BJ (cell line): Measurements from ENCODE around the gene COL1A2. TPM values are rescaled to one million over a fixed set of nuclear protein-coding genes. Genes with fewer than 3 reads are reported as not detected.
A peak's percentile ranks its signal among the peaks of the same experiment; 100 is the strongest.

Source experiments
- CTCF ChIA-PET: fragments of 350-600 bp; formaldehyde crosslinking; extraction: SDS; loops from one replicate; lab custom pipeline; 2021; ENCODE audit warnings: antibody characterized with exemption, inconsistent platforms; lab: Yijun Ruan, JAX
- POLR2A ChIA-PET: fragments of 300-600 bp; sonication (Branson Sonifier 250); formaldehyde crosslinking; extraction: SDS; loops from one replicate; lab custom pipeline; 2021; ENCODE audit warnings: antibody characterized with exemption; lab: Charles Lee
- DNase-seq: peaks from one replicate; pipeline ENCODE4 v3.0.0-alpha.2; 2011; ENCODE audit warnings: low read depth
- H3K27me3 ChIP-seq: 2 replicates; pipeline ENCODE4 v1.6.0; 2011; ENCODE audit warnings: low read length; ENCODE audit not compliant: control insufficient read depth, insufficient read depth
- H3K36me3 ChIP-seq: 2 replicates; pipeline ENCODE4 v1.5.1; 2011; ENCODE audit warnings: low read length; ENCODE audit not compliant: control insufficient read depth, insufficient read depth
- H3K4me3 ChIP-seq: 2 replicates; pipeline ENCODE4 v1.5.1; 2011; ENCODE audit warnings: low read depth, mild to moderate bottlenecking, control low read depth, low read length
- polyA plus RNA-seq: library from polyadenylated mRNA; depleted of rRNA; stranded (reverse); fragments of >200 nt; gene quantifications from 2 replicates; pipeline ENCODE4 v1.2.3, GENCODE V29; 2011
- TF ChIP-seq, protein P1 (sequence below): IDR thresholded peaks from 2 replicates; pipeline ENCODE4 v1.5.1; 2011; ENCODE audit warnings: low read depth, mild to moderate bottlenecking, control low read depth, inconsistent platforms, low read length, moderate library complexity; ENCODE audit not compliant: insufficient read depth

The COL1A2 gene
- polyA plus RNA-seq, 1 experiment = 8,996 TPM

DNA sequence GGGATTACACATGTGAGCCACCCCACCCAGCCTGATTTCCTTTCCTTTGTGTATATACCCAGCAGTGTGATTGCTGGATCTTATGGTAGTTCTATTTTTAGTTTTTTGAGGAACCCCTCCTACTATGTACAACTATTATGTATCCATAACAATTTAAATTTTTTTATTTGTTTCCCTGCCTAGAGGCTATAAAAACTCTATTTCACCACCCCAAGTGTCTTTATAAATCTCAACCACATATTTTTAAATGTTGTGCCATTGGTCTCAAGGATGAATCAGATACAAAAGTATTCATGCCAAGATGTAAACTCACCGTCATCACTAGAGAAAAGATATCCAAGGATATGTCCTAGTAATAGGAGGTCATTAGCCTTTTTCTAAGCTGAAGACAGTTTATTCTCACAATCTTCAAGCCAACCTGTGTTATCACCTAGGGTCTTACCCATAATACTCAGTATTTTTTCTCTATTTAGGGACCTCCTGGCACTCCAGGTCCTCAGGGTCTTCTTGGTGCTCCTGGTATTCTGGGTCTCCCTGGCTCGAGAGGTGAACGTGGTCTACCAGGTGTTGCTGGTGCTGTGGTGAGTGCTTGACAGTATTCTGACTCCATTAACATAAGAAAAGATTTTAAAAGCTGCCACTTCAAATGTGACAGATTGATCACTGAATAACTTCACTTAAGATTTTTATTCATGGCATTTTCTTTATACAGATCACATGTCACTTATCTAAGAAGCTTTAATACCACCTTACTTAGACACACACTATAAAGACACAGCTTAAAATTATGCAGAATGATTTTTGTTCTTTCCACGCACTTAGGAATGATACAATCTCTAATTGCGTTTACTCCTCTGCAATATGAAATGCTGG, 29.4 kb downstream of the COL1A2 start:
- H3K4me3 ChIP-seq = no peak overlapping the region
- TF ChIP-seq, protein P1, sequence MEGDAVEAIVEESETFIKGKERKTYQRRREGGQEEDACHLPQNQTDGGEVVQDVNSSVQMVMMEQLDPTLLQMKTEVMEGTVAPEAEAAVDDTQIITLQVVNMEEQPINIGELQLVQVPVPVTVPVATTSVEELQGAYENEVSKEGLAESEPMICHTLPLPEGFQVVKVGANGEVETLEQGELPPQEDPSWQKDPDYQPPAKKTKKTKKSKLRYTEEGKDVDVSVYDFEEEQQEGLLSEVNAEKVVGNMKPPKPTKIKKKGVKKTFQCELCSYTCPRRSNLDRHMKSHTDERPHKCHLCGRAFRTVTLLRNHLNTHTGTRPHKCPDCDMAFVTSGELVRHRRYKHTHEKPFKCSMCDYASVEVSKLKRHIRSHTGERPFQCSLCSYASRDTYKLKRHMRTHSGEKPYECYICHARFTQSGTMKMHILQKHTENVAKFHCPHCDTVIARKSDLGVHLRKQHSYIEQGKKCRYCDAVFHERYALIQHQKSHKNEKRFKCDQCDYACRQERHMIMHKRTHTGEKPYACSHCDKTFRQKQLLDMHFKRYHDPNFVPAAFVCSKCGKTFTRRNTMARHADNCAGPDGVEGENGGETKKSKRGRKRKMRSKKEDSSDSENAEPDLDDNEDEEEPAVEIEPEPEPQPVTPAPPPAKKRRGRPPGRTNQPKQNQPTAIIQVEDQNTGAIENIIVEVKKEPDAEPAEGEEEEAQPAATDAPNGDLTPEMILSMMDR = no peak
- peak; percentile 89 for DNase-seq
- H3K36me3 ChIP-seq = peaks cover 46% of the 10 kb centered on the region
- H3K27me3 ChIP-seq = no peaks in the 10 kb centered on the region
- ChIA-PET CTCF (interaction anchor here (0.7 to 3.8 kb wide), 6 partner anchors 11 to 135 kb away, joined by 3 to 21 read pairs (median 6); partner anchors contain the start of gene COL1A2), POLR2A (interaction anchor here (0.9 kb wide), 1 partner anchor 128 kb away, joined by 3 read pairs; no protein-coding TSS in a partner anchor)

DNA sequence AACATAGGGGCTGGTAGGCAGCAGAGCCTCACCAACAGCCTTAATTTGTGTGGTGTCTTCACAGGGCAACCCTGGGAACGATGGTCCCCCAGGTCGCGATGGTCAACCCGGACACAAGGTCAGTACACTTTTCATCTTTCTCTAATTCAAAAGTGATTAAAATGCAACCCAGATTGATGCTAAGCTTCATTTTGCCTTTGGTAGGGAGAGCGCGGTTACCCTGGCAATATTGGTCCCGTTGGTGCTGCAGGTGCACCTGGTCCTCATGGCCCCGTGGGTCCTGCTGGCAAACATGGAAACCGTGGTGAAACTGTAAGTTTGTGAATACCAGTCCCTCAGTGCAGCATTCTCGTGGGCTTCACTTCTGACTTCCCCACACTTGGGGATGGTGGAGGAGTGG, 30.9 kb downstream of the COL1A2 start:
- DNase-seq = no peak
- CTCF ChIA-PET = interaction anchor here (0.8 to 3.8 kb wide), 7 partner anchors 10 to 136 kb away, joined by 3 to 21 read pairs (median 4); partner anchors contain the start of gene COL1A2
- H3K27me3 ChIP-seq = no peaks in the 10 kb centered on the region
- H3K36me3 ChIP-seq = peaks cover 44% of the 10 kb centered on the region
- POLR2A ChIA-PET = no interaction called here
- TF ChIP-seq, protein P1 = no peak
- H3K4me3 ChIP-seq = no peak overlapping the region

DNA sequence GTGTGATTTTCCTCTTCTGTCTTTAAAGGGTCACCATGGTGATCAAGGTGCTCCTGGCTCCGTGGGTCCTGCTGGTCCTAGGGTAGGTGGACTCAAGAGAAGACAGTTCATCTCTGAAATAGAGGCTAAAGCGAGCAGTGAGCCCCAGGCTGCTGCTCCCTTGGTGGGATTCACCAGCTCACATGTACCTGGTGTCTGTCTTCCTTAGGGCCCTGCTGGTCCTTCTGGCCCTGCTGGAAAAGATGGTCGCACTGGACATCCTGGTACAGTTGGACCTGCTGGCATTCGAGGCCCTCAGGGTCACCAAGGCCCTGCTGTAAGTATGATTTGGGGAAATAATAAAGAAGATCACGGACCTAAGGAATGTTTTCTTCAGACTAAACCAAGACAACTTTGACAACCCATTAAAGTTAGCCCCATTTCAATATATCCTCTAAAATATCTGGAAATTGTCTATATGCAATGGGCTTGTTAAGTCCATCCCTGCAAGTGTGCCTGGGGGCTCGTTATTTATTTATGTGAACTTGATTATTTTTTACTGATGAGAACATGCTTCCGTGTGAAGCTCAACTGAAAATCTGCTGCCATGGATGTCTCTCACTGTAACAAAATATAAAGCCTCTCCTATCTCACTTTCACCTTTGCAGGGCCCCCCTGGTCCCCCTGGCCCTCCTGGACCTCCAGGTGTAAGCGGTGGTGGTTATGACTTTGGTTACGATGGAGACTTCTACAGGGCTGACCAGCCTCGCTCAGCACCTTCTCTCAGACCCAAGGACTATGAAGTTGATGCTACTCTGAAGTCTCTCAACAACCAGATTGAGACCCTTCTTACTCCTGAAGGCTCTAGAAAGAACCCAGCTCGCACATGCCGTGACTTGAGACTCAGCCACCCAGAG, 32.5 kb downstream of the COL1A2 start:
- no peaks in the 10 kb centered on the region for H3K27me3 ChIP-seq
- CTCF ChIA-PET = interaction anchor here (1.5 to 2.1 kb wide), 2 partner anchors 131 to 138 kb away, joined by 7 read pairs; no protein-coding TSS in a partner anchor
- H3K36me3 ChIP-seq = peaks cover 40% of the 10 kb centered on the region
- POLR2A ChIA-PET = no interaction called here
- TF ChIP-seq, protein P1 = no peak
- no peak overlapping the region for H3K4me3 ChIP-seq
- no peak for DNase-seq

DNA sequence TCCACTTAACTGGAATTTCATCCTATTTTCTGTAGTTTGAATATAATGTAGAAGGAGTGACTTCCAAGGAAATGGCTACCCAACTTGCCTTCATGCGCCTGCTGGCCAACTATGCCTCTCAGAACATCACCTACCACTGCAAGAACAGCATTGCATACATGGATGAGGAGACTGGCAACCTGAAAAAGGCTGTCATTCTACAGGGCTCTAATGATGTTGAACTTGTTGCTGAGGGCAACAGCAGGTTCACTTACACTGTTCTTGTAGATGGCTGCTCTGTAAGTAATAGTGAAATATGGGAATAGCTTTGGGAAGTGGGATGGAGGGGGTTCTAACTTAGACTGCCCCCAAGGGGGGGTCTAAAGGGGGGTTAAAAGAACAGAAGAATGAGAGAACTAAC, 34.5 kb downstream of the COL1A2 start:
- no peak for DNase-seq
- ChIA-PET CTCF (interaction anchor here (0.6 to 2.1 kb wide), 2 partner anchors 32 to 140 kb away, joined by 3 to 7 read pairs; no protein-coding TSS in a partner anchor), POLR2A (no interaction called here)
- Histone ChIP-seq H3K36me3 (peaks cover 33% of the 10 kb centered on the region), H3K27me3 (no peaks in the 10 kb centered on the region), H3K4me3 (no peak overlapping the region)
- TF ChIP-seq, protein P1 = no peak
